ENCODE results near the gene OR8B2. TPM values are rescaled to one million over a fixed set of nuclear protein-coding genes. Genes with fewer than 3 reads are reported as not detected.
"Not testable (repeated sequence)": the region's sequence is repeated elsewhere in the genome, so short reads cannot be mapped to it uniquely, and the experiment has no call there.

Gene OR8B2
- total RNA-seq, 5 donors from 2014 or later (not counting 1 experiment from before 2014, with no cell fraction given): not detected

DNA sequence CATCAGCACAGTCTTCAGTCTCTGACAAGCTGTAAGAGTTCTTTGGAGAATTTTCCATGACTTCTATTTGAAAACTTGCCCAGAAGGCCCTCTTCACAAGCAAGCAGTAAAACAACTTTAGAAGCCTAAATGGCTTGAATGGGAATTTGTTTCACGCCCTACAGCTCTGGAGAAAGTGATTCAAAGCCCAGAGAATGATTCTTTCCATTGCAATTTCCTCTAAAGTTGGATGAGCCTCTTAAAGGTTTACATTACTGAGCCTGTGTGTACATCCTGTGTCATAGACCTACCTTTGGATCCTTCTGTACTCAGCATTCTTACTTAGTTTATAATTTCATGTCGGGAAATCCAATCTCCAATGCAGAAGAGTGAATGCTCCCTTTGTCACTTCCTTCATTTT is 21.3 kb upstream of the OR8B2 start:
- Histone ChIP-seq H3K4me3 (ENCODE audit: control insufficient read depth in 1 of 2, extremely low read depth in 1 of 2, low read length in 1 of 2) (no peak overlapping the region), H3K27ac (ENCODE audit: low read length) (no peak overlapping the region), H3K4me1 (ENCODE audit: control insufficient read depth in 1 of 2, extremely low read depth in 1 of 2, insufficient read depth in 2 of 2, low read length in 2 of 2) (no peaks in the 10 kb centered on the region), H3K9me3 (no peaks in the 10 kb centered on the region), H3K27me3 (replicated peaks in 1 of 2; ENCODE audit: control insufficient read depth in 2 of 2, extremely low read depth in 1 of 2, insufficient read depth in 2 of 2, low read length in 1 of 2) (no peaks in the 10 kb centered on the region), H3K36me3 (ENCODE audit: control insufficient read depth in 2 of 2, extremely low read depth in 1 of 2, insufficient read depth in 1 of 2, low read length in 1 of 2) (no peaks in the 10 kb centered on the region)
- peaks cover 1 to 26% of the 10 kb centered on the region in 2 donors for H3K27me3 Mint-ChIP-seq
- ChIA-PET POLR2A (no interaction called here), CTCF (no interaction called here)
- 100% methylated on average over 1 of the region's 2 CpGs for WGBS (ENCODE audit: insufficient coverage)
- no peaks in the 10 kb centered on the region for H3K9me3 Mint-ChIP-seq
- DNase-seq (no peak), ATAC-seq (replicated peaks in 1 of 4) (no peak)
- no peak overlapping the region for H3K4me3 Mint-ChIP-seq
- peaks cover 0 to 5% (median 2%) of the 10 kb centered on the region in 3 donors for H3K4me1 Mint-ChIP-seq
- H3K36me3 Mint-ChIP-seq: no peaks in the 10 kb centered on the region
- no peak overlapping the region for H3K27ac Mint-ChIP-seq

DNA sequence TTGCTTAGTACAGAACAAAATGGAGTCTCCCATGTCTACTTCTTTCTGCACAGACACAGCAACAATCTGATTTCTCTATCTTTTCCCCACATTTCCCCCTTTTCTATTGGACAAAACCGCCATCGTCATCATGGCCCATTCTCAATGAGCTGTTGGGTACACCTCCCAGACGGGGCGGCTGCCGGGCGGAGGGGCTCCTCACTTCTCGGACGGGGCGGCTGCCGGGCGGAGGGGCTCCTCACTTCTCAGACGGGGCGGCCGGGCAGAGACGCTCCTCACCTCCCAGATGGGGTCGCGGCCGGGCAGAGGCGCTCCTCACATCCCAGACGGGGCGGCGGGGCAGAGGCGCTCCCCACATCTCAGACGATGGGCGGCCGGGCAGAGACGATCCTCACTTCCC is 18.9 kb upstream of the OR8B2 start:
- H3K36me3 Mint-ChIP-seq; DNase-seq; H3K27me3 ChIP-seq (replicated peaks in 1 of 2; ENCODE audit: control insufficient read depth in 2 of 2, extremely low read depth in 1 of 2, insufficient read depth in 2 of 2, low read length in 1 of 2); H3K9me3 Mint-ChIP-seq; H3K9me3 ChIP-seq; H3K27ac Mint-ChIP-seq; H3K4me1 Mint-ChIP-seq; H3K27ac ChIP-seq (ENCODE audit: low read length); ATAC-seq (replicated peaks in 1 of 4); H3K4me3 ChIP-seq (ENCODE audit: control insufficient read depth in 1 of 2, extremely low read depth in 1 of 2, low read length in 1 of 2); H3K4me3 Mint-ChIP-seq; H3K36me3 ChIP-seq (ENCODE audit: control insufficient read depth in 2 of 2, extremely low read depth in 1 of 2, insufficient read depth in 1 of 2, low read length in 1 of 2); POLR2A ChIA-PET; H3K4me1 ChIP-seq (ENCODE audit: control insufficient read depth in 1 of 2, extremely low read depth in 1 of 2, insufficient read depth in 2 of 2, low read length in 2 of 2): not testable (repeated sequence)
- no CpG with 5 or more reads among the region's 27 CpGs for WGBS (ENCODE audit: insufficient coverage)
- CTCF ChIA-PET: interaction anchor here in 1 of 2 donors (1.2 kb wide), 1 partner anchor 13 kb away, joined by 3 read pairs; no protein-coding TSS in a partner anchor
- H3K27me3 Mint-ChIP-seq: peaks cover 0 to 13% of the 10 kb centered on the region in 2 donors

DNA sequence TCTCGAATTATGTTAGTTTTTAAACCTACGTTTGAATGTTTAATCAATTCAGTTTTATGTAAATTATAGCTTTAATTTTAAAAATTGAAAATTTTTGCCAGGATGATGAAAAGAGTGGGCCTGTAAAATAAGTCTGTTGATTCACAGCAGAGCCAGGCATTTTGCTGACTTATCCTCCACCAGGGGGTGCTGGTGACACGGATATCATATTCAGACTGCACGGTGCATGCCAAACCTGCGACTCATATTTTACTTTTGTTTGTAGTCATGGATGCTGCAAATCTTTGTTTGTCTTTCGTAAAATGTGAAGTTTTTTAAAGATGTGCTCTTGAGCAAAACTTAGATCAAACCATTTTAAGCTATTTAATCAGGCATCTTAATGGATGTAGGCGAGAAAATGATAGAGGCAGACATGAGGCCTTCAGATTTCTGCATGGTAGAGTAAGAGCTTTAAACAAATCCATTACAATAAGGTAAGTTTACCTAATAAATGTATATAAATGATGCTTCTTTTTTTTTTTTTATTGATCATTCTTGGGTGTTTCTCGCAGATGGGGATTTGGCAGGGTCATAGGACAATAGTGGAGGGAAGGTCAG is 18.1 kb upstream of the OR8B2 start:
- no peak overlapping the region for H3K27ac Mint-ChIP-seq
- H3K4me3 Mint-ChIP-seq: no peak overlapping the region
- H3K36me3 ChIP-seq (ENCODE audit: control insufficient read depth in 2 of 2, extremely low read depth in 1 of 2, insufficient read depth in 1 of 2, low read length in 1 of 2): no peaks in the 10 kb centered on the region
- H3K27me3 Mint-ChIP-seq: peaks cover 0 to 11% of the 10 kb centered on the region in 2 donors
- ChIA-PET CTCF (interaction anchor here (0.5 to 1.2 kb wide), 3 partner anchors 13 to 361 kb away, joined by 3 to 4 read pairs (median 3); no protein-coding TSS in a partner anchor), POLR2A (interaction anchor here in 1 of 2 donors (0.6 kb wide), 1 partner anchor 181 kb away, joined by 3 read pairs; no protein-coding TSS in a partner anchor)
- H3K4me3 ChIP-seq (ENCODE audit: control insufficient read depth in 1 of 2, extremely low read depth in 1 of 2, low read length in 1 of 2): no peak overlapping the region
- H3K4me1 ChIP-seq (ENCODE audit: control insufficient read depth in 1 of 2, extremely low read depth in 1 of 2, insufficient read depth in 2 of 2, low read length in 2 of 2): no peaks in the 10 kb centered on the region
- no peaks in the 10 kb centered on the region for H3K9me3 ChIP-seq
- no CpG with 5 or more reads among the region's 8 CpGs for WGBS (ENCODE audit: insufficient coverage)
- H3K27ac ChIP-seq (ENCODE audit: low read length): no peak overlapping the region
- no peaks in the 10 kb centered on the region for H3K36me3 Mint-ChIP-seq
- DNase-seq (peak in 23 of 35 experiments; percentile 2 to 50 (median 10)), ATAC-seq (replicated peaks in 1 of 4) (no peak)
- no peaks in the 10 kb centered on the region for H3K9me3 Mint-ChIP-seq
- no peaks in the 10 kb centered on the region for H3K27me3 ChIP-seq (replicated peaks in 1 of 2; ENCODE audit: control insufficient read depth in 2 of 2, extremely low read depth in 1 of 2, insufficient read depth in 2 of 2, low read length in 1 of 2)
- peaks cover 0 to 5% (median 2%) of the 10 kb centered on the region in 3 donors for H3K4me1 Mint-ChIP-seq

DNA sequence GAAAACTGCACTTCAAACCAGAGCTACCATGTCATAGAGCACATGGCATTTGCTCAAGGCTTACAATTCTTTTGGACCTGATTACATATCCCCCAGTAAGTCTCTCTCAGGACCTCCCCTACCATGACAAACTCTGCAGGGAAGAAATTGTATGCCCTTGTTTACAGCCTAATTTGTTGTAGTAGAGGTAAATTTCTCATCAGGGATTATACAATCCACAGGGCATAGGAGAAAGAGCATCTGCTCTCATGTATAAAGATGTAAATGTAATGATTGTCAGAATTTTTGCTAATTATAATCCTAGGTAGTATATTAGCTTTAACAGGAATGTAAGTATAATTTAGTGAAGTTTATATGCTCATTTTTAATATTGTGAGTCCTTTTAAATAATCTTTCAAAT is 14.6 kb upstream of the OR8B2 start, which contains the start of gene OR8B3:
Gene OR8B3, minus strand, starts transcription at position 101 of the 400 bp plus-strand sequence. CDS start 1,673 bp downstream, outside the sequence.
- Histone ChIP-seq H3K4me1 (ENCODE audit: control insufficient read depth in 1 of 2, extremely low read depth in 1 of 2, insufficient read depth in 2 of 2, low read length in 2 of 2) (no peaks in the 10 kb centered on the region), H3K27ac (ENCODE audit: low read length) (no peak within 1 kb of the TSS), H3K4me3 (ENCODE audit: control insufficient read depth in 1 of 2, extremely low read depth in 1 of 2, low read length in 1 of 2) (no peak within 1 kb of the TSS), H3K36me3 (ENCODE audit: control insufficient read depth in 2 of 2, extremely low read depth in 1 of 2, insufficient read depth in 1 of 2, low read length in 1 of 2) (no peaks in the 10 kb centered on the region), H3K9me3 (no peaks in the 10 kb centered on the region), H3K27me3 (replicated peaks in 1 of 2; ENCODE audit: control insufficient read depth in 2 of 2, extremely low read depth in 1 of 2, insufficient read depth in 2 of 2, low read length in 1 of 2) (no peaks in the 10 kb centered on the region)
- no peak within 1 kb of the TSS for H3K4me3 Mint-ChIP-seq
- H3K9me3 Mint-ChIP-seq: no peaks in the 10 kb centered on the region
- no peaks in the 10 kb centered on the region for H3K27me3 Mint-ChIP-seq
- peaks cover 0 to 2% (median 0%) of the 10 kb centered on the region in 3 donors for H3K4me1 Mint-ChIP-seq
- ChIA-PET CTCF (no interaction called here), POLR2A (no interaction called here)
- H3K36me3 Mint-ChIP-seq: no peaks in the 10 kb centered on the region
- ATAC-seq (replicated peaks in 1 of 4) (no peak), DNase-seq (no peak)
- H3K27ac Mint-ChIP-seq: no peak within 1 kb of the TSS

DNA sequence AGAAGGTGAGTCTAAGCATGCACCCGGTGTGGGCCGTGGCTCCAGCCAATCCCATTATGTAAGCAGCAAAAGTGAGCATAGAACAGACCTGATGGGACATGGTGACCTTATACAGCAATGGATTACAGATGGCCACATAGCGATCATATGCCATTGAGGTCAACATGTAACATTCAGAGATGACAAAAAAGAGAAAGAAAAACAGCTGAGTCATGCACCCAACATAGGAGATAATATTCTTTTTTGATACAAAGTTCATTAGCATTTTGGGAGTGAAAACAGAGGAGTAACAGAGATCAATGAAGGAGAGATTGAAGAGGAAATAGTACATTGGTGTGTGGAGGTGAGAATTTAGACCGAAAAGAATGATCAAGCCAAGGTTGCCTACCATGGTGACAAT is 12.5 kb upstream of the OR8B2 start:
- 100% methylated on average over 1 of the region's 4 CpGs for WGBS (ENCODE audit: insufficient coverage)
- H3K4me1 ChIP-seq (ENCODE audit: control insufficient read depth in 1 of 2, extremely low read depth in 1 of 2, insufficient read depth in 2 of 2, low read length in 2 of 2); H3K4me3 Mint-ChIP-seq; H3K27ac ChIP-seq (ENCODE audit: low read length); ATAC-seq (replicated peaks in 1 of 4); H3K4me1 Mint-ChIP-seq; H3K9me3 ChIP-seq; H3K36me3 ChIP-seq (ENCODE audit: control insufficient read depth in 2 of 2, extremely low read depth in 1 of 2, insufficient read depth in 1 of 2, low read length in 1 of 2); H3K36me3 Mint-ChIP-seq; CTCF ChIA-PET; H3K4me3 ChIP-seq (ENCODE audit: control insufficient read depth in 1 of 2, extremely low read depth in 1 of 2, low read length in 1 of 2); DNase-seq; H3K9me3 Mint-ChIP-seq; H3K27me3 Mint-ChIP-seq; H3K27ac Mint-ChIP-seq; H3K27me3 ChIP-seq (replicated peaks in 1 of 2; ENCODE audit: control insufficient read depth in 2 of 2, extremely low read depth in 1 of 2, insufficient read depth in 2 of 2, low read length in 1 of 2); POLR2A ChIA-PET: not testable (repeated sequence)

DNA sequence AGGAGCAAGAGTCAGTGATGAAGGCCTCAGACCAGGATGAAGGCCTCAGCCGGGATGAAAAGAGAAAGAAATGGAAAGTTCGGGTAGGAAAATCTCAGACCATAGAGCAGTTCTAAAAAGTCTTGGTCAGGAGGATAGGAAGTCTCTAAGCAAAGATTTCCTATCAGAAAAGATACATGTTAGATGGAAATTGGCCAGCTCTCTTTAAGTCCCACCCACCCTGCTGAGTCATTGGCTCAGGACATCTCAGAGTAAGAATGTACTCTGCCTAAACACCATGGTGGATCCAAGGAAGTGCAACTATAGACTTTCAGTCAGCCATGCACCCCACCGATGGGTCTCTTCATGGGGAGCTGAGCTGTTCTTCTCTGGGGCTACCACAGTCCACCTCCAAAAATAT is 10.1 kb upstream of the OR8B2 start:
- Mint-ChIP-seq H3K4me1 (no peaks in the 10 kb centered on the region), H3K27ac (no peak overlapping the region), H3K36me3 (no peaks in the 10 kb centered on the region), H3K9me3 (no peaks in the 10 kb centered on the region), H3K27me3 (peaks cover 12% of the 10 kb centered on the region in 2 donors), H3K4me3 (no peak overlapping the region)
- no peak for ATAC-seq (replicated peaks in 1 of 4)
- 83% methylated on average over 1 of the region's 3 CpGs for WGBS (ENCODE audit: insufficient coverage)
- Histone ChIP-seq H3K27ac (ENCODE audit: low read length) (no peak overlapping the region), H3K27me3 (replicated peaks in 1 of 2; ENCODE audit: control insufficient read depth in 2 of 2, extremely low read depth in 1 of 2, insufficient read depth in 2 of 2, low read length in 1 of 2) (no peaks in the 10 kb centered on the region), H3K4me1 (ENCODE audit: control insufficient read depth in 1 of 2, extremely low read depth in 1 of 2, insufficient read depth in 2 of 2, low read length in 2 of 2) (no peaks in the 10 kb centered on the region), H3K4me3 (ENCODE audit: control insufficient read depth in 1 of 2, extremely low read depth in 1 of 2, low read length in 1 of 2) (no peak overlapping the region), H3K36me3 (ENCODE audit: control insufficient read depth in 2 of 2, extremely low read depth in 1 of 2, insufficient read depth in 1 of 2, low read length in 1 of 2) (no peaks in the 10 kb centered on the region), H3K9me3 (no peaks in the 10 kb centered on the region)
- DNase-seq: no peak
- POLR2A ChIA-PET: no interaction called here
- CTCF ChIA-PET: interaction anchor here in 1 of 2 donors (0.5 kb wide), 1 partner anchor 394 kb away, joined by 4 read pairs; no protein-coding TSS in a partner anchor
